Hair follicular keratinocyte (primary cell): ENCODE measurements around the gene HMX3. TPM values are rescaled to one million over a fixed set of nuclear protein-coding genes. Genes with fewer than 3 reads are reported as not detected.

Experiments used
- total RNA-seq: library from RNA; depleted of rRNA; stranded (reverse); fragments of >200 nt; gene quantifications from 2 replicates; pipeline ENCODE4 v1.2.3, GENCODE V29; 2015

The HMX3 gene
- total RNA-seq = not detected in 2 replicates

GRCh38 chr10:123135415-123136141 lies at the start of gene HMX3:
HMX3 (plus strand) TSS chr10:123135970; CDS start chr10:123136051, 81 bp downstream.

GRCh38 chr10:123147635-123148413 lies 12.1 kb downstream of the HMX3 start, which contains the start of gene HMX2:
HMX2 (plus strand) TSS chr10:123148136; CDS start chr10:123148379, 243 bp downstream.

GRCh38 chr10:123154092-123154710 lies 18.4 kb downstream of the HMX3 start, which contains the start of gene BUB3:
BUB3 (plus strand) TSS chr10:123154402; CDS start chr10:123154918, 516 bp downstream.

Other genes starting within 250 kb of the HMX3 start
- gene FAM24A, start 225.4 kb upstream of the HMX3 start, total RNA-seq = not detected in 2 replicates
- 6.2 TPM in 2 replicates for gene C10orf88, start 181.7 kb upstream of the HMX3 start, total RNA-seq
- 1.2 and 2.9 TPM in 2 replicates for gene PSTK, start 155.6 kb upstream of the HMX3 start, total RNA-seq
- 1.8 and 1.9 TPM in 2 replicates for gene IKZF5, start 127.2 kb upstream of the HMX3 start, total RNA-seq
- 1.6 and 2.3 TPM in 2 replicates for gene ACADSB, start 127.0 kb upstream of the HMX3 start, total RNA-seq
- gene HMX2, start 12.2 kb downstream of the HMX3 start, total RNA-seq = not detected in 2 replicates
- 119 and 165 TPM in 2 replicates for gene BUB3, start 18.4 kb downstream of the HMX3 start, total RNA-seq